SK-N-MC (cell line): ENCODE measurements around the gene RGS7.
"Not testable (repeated sequence)": the region's sequence is repeated elsewhere in the genome, so short reads cannot be mapped to it uniquely, and the experiment has no call there.

Source experiments
- DNase-seq: peaks from one replicate; pipeline ENCODE4 v3.0.0-alpha.2; 2011; ENCODE audit warnings: low read depth, low spot score
- H3K27ac ChIP-seq: fragments of 200-600 bp; sonication (generic); 2 replicates; pipeline ENCODE4 v1.5.1; 2016; ENCODE audit warnings: mixed run types
- H3K36me3 ChIP-seq: fragments of 200-600 bp; sonication (generic); 2 replicates; pipeline ENCODE4 v1.6.1; 2017; ENCODE audit warnings: antibody characterized with exemption, low read length, mixed read lengths; ENCODE audit not compliant: insufficient read depth
- H3K4me3 ChIP-seq: fragments of 200-600 bp; sonication (generic); 2 replicates; pipeline ENCODE4 v1.5.1; 2016
- H3K9ac ChIP-seq: fragments of 200-600 bp; sonication (generic); 2 replicates; pipeline ENCODE4 v1.8.0; 2017; ENCODE audit warnings: mixed run types, mixed read lengths; ENCODE audit not compliant: insufficient read length
- H3K9me3 ChIP-seq: fragments of 200-600 bp; sonication (generic); 2 replicates; pipeline ENCODE4 v1.6.1; 2017; ENCODE audit warnings: low read depth, mild to moderate bottlenecking, antibody characterized with exemption, low read length, moderate library complexity, mixed read lengths
- EZH2 ChIP-seq: fragments of 200-600 bp; sonication (generic); IDR thresholded peaks from one replicate; pipeline ENCODE4 v1.6.1; 2017; ENCODE audit warnings: antibody characterized with exemption
- FOXP2 ChIP-seq: optimal IDR thresholded peaks from 2 replicates; pipeline ENCODE3; 2011; ENCODE audit warnings: mild to moderate bottlenecking, moderate library complexity; ENCODE audit not compliant: insufficient read depth; ENCODE audit errors: extremely low read length, control extremely low read depth
- POLR2AphosphoS5 ChIP-seq: IDR thresholded peaks from 2 replicates; pipeline ENCODE4 v1.6.1; 2012; ENCODE audit warnings: mild to moderate bottlenecking, low read depth, low read length, borderline replicate concordance

Gene RGS7

DNA sequence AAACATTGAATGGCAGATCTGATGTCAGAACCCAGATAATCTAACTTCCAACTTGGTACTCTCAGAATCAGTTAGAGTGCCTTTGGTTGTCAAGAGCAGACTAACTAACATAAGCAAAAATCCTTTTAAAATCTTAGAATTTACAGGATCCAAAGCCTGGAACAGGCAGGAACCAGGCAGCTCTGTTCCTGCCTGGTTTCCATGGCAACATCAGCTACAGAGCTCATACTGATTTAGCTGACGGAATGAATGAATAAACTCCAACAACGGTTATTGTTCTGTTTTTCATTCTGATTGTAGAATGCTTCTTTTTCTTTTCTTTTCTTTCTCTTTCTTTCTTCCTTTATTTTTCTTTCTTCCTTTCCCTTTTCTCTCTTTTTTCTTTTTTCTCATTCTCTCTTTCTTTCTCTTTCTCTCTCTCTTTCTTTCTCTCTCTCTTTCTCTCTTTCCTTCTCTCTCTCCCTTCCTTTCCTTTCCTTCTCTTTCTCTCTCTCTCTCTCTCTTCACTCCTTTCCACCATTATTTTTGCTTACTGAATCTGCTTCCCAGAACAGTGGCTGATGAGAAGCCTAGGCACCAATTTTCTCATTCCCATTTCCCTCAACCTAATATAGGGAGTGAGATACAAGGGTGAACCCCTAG lies 121.6 kb downstream of the RGS7 start:
- Histone ChIP-seq H3K36me3 (no peaks in the 10 kb centered on the region), H3K9ac (no peak overlapping the region), H3K9me3 (no peaks in the 10 kb centered on the region), H3K27ac (no peak overlapping the region), H3K4me3 (no peak overlapping the region)
- no peak for TF ChIP-seq FOXP2
- TF ChIP-seq POLR2AphosphoS5 = no peak
- TF ChIP-seq EZH2 = no peak
- no peak for DNase-seq

- no peak overlapping the region for H3K9ac ChIP-seq
- no peak overlapping the region for H3K27ac ChIP-seq
- H3K36me3 ChIP-seq = no peaks in the 10 kb centered on the region
- H3K4me3 ChIP-seq = no peak overlapping the region
- TF ChIP-seq EZH2 (no peak), FOXP2 (no peak), POLR2AphosphoS5 (no peak)
- no peaks in the 10 kb centered on the region for H3K9me3 ChIP-seq
- no peak for DNase-seq
Observed at GRCh38 chr1:241229711-241230110, 127.3 kb downstream of the RGS7 start.

DNA sequence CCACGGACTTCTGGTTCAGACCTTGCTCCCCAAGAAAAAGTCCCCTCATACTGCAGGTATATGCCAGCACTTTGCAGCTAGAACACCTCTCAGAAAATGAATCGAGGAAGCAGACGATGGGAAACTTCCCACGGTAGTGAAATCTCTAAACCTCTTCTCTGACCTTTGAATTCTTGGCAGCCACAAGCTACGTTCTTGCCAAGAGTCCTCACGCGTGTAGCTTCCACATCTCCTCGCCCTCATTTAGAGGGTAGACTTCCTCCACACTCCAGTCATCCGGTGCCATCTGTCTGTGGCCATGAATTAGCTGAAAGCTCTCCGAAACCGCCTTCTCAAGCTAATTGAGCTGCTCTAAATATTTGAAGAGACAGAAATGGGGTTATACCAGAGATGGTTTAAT lies 127.8 kb downstream of the RGS7 start:
- no peak overlapping the region for H3K4me3 ChIP-seq
- no peak overlapping the region for H3K27ac ChIP-seq
- no peaks in the 10 kb centered on the region for H3K9me3 ChIP-seq
- H3K36me3 ChIP-seq = no peaks in the 10 kb centered on the region
- no peak for TF ChIP-seq POLR2AphosphoS5
- no peak for TF ChIP-seq FOXP2
- no peak for TF ChIP-seq EZH2
- no peak for DNase-seq
- H3K9ac ChIP-seq = no peak overlapping the region

GRCh38 chr1:241228339-241228738 lies 128.7 kb downstream of the RGS7 start:
- no peaks in the 10 kb centered on the region for H3K36me3 ChIP-seq
- TF ChIP-seq POLR2AphosphoS5 (no peak), EZH2 (no peak)
- no peak overlapping the region for H3K27ac ChIP-seq
- no peak overlapping the region for H3K9ac ChIP-seq
- DNase-seq = no peak
- no peaks in the 10 kb centered on the region for H3K9me3 ChIP-seq
- no peak overlapping the region for H3K4me3 ChIP-seq

GRCh38 chr1:241225741-241226140 lies 131.3 kb downstream of the RGS7 start:
- no peak for DNase-seq
- no peak for TF ChIP-seq POLR2AphosphoS5
- no peak for TF ChIP-seq FOXP2
- TF ChIP-seq EZH2 = no peak
- Histone ChIP-seq H3K9ac (no peak overlapping the region), H3K9me3 (no peaks in the 10 kb centered on the region), H3K36me3 (no peaks in the 10 kb centered on the region), H3K4me3 (no peak overlapping the region), H3K27ac (no peak overlapping the region)

DNA sequence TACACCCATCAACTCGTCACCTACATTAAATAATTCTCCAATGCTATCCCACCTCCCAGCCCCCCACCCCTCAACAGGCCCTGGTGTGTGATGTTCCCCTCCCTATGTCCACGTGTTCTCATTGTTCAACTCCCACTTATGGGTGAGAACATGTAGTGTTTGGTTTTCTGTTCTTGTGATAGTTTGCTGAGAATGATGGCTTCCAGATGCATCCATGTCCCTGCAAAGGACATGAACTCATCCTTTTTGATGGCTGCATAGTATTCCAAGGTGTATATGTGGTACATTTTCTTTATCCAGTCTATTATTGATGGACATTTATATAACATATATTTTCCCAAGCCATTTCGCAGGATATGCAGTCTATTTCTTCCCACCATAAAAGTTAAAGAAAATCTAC lies 132.8 kb downstream of the RGS7 start:
- H3K36me3 ChIP-seq, H3K4me3 ChIP-seq, H3K27ac ChIP-seq, DNase-seq, H3K9ac ChIP-seq, H3K9me3 ChIP-seq: not testable (repeated sequence)

- not testable (repeated sequence) for H3K27ac ChIP-seq, H3K9ac ChIP-seq, H3K36me3 ChIP-seq, H3K4me3 ChIP-seq, DNase-seq, H3K9me3 ChIP-seq
Observed at GRCh38 chr1:241222813-241223212, 134.2 kb downstream of the RGS7 start.

DNA sequence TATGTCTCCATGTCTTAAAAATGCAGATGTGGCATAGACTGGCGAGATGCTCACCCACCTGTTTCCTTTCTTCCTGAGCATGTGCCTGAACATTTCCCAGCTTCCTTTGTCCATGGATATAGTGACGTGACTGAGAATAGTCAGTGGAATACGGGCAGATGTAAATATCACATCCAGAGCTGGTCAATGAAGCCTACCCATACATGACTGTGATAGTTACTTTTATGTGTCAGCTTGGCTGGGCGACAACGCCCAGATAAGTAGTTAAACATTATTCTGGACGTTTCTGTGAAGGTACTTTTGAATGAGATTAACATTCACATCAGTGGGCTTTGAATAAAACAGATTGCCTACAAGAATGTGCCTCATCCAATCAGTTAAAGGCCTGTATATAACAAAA lies 135.7 kb downstream of the RGS7 start:
- TF ChIP-seq EZH2 = no peak
- no peak for TF ChIP-seq POLR2AphosphoS5
- TF ChIP-seq FOXP2 = no peak
- DNase-seq = no peak
- Histone ChIP-seq H3K9ac (no peak overlapping the region), H3K36me3 (no peaks in the 10 kb centered on the region), H3K9me3 (no peaks in the 10 kb centered on the region), H3K4me3 (no peak overlapping the region), H3K27ac (no peak overlapping the region)

- not testable (repeated sequence) for DNase-seq, H3K9me3 ChIP-seq, H3K27ac ChIP-seq, H3K4me3 ChIP-seq, H3K36me3 ChIP-seq, H3K9ac ChIP-seq
Observed at GRCh38 chr1:241220913-241221312, 136.1 kb downstream of the RGS7 start.

DNA sequence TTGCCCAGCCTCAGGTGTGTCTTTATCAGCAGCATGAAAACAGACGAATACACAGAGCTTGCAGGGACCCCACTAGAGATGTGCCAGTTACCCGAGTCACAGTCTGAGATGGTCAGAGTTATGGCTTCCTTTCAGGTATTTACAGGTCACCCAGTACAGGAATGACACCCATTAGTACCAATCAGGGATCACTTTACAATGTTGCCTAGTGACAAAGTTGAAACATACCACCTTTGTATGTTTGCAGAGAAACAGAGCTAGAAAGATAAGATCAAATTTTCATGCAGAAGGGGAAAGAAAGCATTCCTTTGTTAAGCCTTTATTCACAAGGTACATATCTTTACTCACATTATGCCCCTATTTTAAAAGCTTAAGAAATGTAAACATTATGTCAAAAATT lies 137.6 kb downstream of the RGS7 start:
- H3K36me3 ChIP-seq = no peaks in the 10 kb centered on the region
- no peak overlapping the region for H3K9ac ChIP-seq
- no peak overlapping the region for H3K4me3 ChIP-seq
- TF ChIP-seq EZH2 = no peak
- no peak for TF ChIP-seq POLR2AphosphoS5
- TF ChIP-seq FOXP2 = no peak
- H3K27ac ChIP-seq = no peak overlapping the region
- no peaks in the 10 kb centered on the region for H3K9me3 ChIP-seq
- no peak for DNase-seq
